MM.1S (cell line): ENCODE measurements around the gene CEP164.

ENCODE experiments used
- CTCF ChIP-seq: fragments of 300-600 bp; sonication (generic); IDR thresholded peaks from 2 replicates; pipeline ENCODE4 v1.5.1; 2016; ENCODE audit warnings: antibody characterized with exemption, low read length, mixed read lengths
- EZH2 ChIP-seq: fragments of 300-600 bp; sonication (generic); optimal IDR thresholded peaks from 2 replicates; pipeline ENCODE3; 2017; ENCODE audit warnings: low read depth, mild to moderate bottlenecking, antibody characterized with exemption, low read length, mixed read lengths
- EZH2phosphoT487 ChIP-seq: fragments of 300-600 bp; sonication (generic); IDR thresholded peaks from 2 replicates; pipeline ENCODE4 v1.6.1; 2018; ENCODE audit warnings: antibody characterized with exemption, low read length

DNA sequence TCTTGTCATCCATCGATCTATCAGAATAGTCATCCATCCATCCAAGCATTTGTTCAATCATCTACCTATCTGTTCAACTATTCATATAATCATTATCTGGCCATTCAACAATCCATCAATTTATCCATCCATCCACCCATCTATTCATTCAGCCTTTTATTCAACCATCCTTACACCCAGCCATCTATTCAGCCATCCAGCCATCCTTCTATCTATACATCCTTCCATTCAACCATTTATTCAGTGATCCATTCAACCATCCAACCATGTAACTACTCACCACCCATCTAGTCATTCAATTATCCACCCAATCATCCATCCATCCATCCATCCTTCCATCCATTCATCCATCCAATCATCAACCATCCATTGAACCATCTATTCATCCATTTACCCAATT is 106.8 kb downstream of the CEP164 start:
- TF ChIP-seq CTCF (no peak), EZH2 (no peak), EZH2phosphoT487 (no peak)
